Keratinocyte (primary cell): ENCODE measurements around the gene PSMA8.

Experiments
- EZH2 ChIP-seq: IDR thresholded peaks from one replicate; pipeline ENCODE4 v1.6.1; 2012; ENCODE audit warnings: inconsistent platforms, mild to moderate bottlenecking, low read length, moderate library complexity
- TF ChIP-seq, protein P1 (sequence below), 3 experiments: IDR thresholded peaks in 1 of 3; conservative IDR thresholded peaks in 1 of 3; optimal IDR thresholded peaks in 1 of 3; 2 replicates in 2 of 3; 3 replicates in 1 of 3; pipeline versions ENCODE3 to v1.5.1; 2011; ENCODE audit warnings: low read length in 3 of 3, mild to moderate bottlenecking in 3 of 3, moderate library complexity in 2 of 3, control low read depth in 1 of 3, inconsistent platforms in 1 of 3; ENCODE audit not compliant: insufficient read depth in 2 of 3; ENCODE audit errors: extremely low read depth in 1 of 3

GRCh38 chr18:26196605-26197004, 62.9 kb downstream of the PSMA8 start:
- TF ChIP-seq, protein P1, sequence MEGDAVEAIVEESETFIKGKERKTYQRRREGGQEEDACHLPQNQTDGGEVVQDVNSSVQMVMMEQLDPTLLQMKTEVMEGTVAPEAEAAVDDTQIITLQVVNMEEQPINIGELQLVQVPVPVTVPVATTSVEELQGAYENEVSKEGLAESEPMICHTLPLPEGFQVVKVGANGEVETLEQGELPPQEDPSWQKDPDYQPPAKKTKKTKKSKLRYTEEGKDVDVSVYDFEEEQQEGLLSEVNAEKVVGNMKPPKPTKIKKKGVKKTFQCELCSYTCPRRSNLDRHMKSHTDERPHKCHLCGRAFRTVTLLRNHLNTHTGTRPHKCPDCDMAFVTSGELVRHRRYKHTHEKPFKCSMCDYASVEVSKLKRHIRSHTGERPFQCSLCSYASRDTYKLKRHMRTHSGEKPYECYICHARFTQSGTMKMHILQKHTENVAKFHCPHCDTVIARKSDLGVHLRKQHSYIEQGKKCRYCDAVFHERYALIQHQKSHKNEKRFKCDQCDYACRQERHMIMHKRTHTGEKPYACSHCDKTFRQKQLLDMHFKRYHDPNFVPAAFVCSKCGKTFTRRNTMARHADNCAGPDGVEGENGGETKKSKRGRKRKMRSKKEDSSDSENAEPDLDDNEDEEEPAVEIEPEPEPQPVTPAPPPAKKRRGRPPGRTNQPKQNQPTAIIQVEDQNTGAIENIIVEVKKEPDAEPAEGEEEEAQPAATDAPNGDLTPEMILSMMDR (optimal IDR thresholded peaks at IDR 0.05 in 1 of 3, IDR thresholded peaks at IDR 0.05 in 1 of 3, conservative IDR thresholded peaks at IDR 0.05 in 1 of 3; ENCODE audit: extremely low read depth in 1 of 3, insufficient read depth in 2 of 3, low read length in 3 of 3) = no peak
- TF ChIP-seq EZH2 = no peak
